MV-4-11 (cell line): ENCODE measurements around the gene TIMM13.
"Not testable (repeated sequence)": the region's sequence is repeated elsewhere in the genome, so short reads cannot be mapped to it uniquely, and the experiment has no call there.

Source experiments
- DNase-seq: peaks from one replicate; lab custom pipeline; 2025; lab: John Stamatoyannopoulos, UW

TIMM13 gene

DNA sequence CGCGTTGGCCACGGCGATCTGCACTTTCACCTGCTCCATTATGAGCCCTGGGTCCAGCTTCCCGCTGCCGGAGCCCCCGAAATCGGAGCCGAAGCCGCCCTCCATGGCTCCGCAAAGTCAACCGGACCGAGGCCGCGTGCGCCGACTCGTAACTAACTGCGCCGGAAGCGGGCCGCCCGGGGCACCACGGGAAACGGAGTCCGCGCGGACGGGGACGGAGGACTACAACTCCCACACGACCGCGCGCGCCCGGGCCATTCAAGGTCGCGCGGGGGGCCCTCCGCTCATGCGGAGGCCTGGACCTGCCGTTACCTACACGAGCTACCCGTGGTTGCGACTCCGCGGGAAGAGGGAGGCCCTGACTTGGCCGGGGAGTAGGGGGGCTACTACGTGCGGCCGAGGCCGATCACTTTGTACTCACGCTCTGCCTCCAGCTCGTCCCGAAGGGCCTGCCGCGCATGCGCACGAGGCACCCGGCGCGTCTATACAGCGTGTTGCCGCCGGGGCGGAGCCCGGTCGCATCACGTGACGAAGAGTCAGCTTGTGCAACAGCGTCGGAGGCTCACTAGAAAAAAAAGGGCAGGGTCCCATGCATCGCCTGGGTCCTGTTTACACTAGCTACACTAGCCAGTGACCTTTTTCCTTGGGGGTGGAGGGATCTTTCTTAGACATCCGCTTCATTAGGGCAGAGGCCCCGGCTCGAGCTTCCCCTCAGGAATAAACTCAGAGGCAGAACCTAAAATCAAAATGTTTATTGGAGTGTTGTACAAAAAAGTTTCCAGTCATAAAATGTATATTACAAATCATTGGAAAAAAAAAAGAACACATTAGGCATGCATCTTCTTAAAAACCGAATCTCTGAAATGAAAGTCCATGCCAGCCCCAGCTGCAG lies at the start of gene TIMM13:
Gene TIMM13, minus strand, starts transcription at position 158 of the 892 bp plus-strand sequence. Its CDS starts 53 bp downstream, at position 105.
- DNase-seq = peak; percentile 95

GRCh38 chr19:2476451-2477140 lies 49.2 kb upstream of the TIMM13 start:
- peak; percentile 63 for DNase-seq

GRCh38 chr19:2475702-2476450 lies 48.5 kb upstream of the TIMM13 start, which contains the start of gene GADD45B:
Gene GADD45B (plus strand): TSS chr19:2476127. CDS start chr19:2476359, 232 bp downstream.
- DNase-seq = peak; percentile 97

GRCh38 chr19:2475018-2475701 lies 47.8 kb upstream of the TIMM13 start:
- peak; percentile 44 for DNase-seq

- peak; percentile 75 for DNase-seq
Observed at GRCh38 chr19:2474232-2475017, 47.0 kb upstream of the TIMM13 start.

GRCh38 chr19:2469915-2470200 lies 42.5 kb upstream of the TIMM13 start:
- DNase-seq = not testable (repeated sequence)

DNA sequence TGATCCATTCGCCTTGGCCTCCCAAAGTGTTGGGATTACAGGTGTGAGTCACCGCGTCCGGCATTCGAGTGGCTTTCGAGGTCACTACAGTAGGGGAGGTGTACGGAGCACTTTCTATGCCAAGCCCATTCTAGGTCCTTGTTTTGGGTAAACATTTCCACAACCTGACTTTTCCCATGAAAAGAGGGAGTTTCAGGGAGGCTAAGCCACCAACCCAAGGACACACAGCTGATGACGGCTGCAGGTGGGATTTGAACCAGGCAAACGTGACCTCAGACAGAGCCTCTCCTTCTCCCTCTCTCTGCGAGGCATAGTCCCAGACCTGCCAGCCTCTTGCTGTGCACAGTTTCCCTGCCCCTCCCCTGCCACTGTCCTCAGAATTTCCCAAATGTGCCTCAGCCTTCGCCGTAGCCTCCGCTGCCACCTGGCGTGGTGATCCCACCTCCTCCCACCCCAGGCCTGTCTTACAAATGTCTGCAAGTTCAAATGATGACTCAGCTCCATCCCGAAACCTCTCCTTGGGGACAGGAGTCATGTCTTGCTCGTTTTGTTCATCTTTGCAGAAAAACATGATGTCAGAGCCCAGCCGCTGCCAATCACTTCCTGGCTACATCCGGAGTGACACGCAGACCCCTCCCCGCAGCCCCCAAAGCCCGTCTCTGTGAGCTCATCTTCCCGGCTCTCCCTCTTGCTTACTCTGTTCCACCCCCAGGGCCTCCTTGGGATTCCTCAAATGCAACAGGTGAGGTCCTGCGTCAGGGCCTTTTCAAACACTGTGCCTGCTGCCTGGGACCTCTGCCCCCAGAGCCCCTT lies 41.9 kb upstream of the TIMM13 start:
- DNase-seq = peak; percentile 71

DNA sequence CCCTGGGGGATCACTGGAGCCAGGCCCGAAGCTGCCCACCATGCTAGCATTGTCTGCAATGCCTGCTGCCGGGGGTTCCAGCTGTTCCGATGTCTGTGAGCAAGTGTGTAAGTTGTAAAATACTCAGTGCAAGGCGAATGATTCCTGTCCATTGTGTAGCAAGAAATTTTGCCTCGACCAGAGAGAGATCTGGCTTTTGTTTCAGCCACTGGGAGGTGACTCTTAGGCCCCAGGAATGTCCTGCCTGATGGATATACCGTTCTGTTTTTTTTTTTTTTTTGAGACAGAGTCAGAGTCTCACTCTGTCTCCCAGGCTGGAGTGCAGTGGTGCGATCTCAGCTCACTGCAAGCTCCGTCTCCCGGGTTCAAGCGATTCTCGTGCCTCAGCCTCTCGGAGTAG lies 41.2 kb upstream of the TIMM13 start:
- no peak for DNase-seq

- DNase-seq = no peak
Observed at GRCh38 chr19:2464389-2464788, 37.0 kb upstream of the TIMM13 start.

GRCh38 chr19:2463694-2464093 lies 36.3 kb upstream of the TIMM13 start:
- DNase-seq = not testable (repeated sequence)

DNA sequence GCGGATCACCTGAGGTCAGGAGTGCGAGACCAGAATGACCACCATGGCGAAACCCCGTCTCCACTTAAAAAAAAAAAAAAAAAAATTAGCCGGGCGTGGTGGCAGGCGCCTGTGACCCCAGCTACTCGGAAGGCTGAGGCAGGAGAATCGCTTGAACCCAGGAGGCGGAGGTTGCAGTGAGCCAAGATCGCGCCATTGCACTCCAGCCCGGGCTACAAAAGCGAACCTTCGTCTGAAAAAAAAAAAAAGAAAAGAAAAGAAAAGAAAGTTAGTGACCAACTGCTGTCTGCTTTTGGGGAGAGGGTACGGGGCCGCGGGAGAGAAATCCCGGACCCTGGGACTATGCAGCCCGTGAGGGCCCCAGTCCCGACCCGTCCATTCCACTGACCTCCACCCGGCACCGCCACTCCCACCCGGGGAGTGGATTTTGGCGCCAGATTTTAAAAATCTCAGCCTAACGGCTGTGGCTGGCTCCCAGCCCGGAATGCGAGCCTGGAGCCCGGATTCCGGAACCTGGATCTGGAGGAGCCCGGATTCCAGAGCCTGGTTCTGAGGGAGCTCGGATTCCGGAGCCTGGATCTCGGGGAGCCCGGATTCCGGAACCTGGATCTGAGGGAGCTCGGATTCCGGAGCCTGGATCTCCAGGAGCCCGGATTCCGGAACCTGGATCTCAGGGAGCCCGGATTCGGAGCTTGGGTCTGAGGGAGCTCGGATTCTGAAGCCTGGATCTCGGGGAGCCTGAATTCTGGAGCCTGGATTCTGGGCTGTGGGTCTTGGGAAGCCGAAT lies 35.4 kb upstream of the TIMM13 start:
- no peak for DNase-seq

DNA sequence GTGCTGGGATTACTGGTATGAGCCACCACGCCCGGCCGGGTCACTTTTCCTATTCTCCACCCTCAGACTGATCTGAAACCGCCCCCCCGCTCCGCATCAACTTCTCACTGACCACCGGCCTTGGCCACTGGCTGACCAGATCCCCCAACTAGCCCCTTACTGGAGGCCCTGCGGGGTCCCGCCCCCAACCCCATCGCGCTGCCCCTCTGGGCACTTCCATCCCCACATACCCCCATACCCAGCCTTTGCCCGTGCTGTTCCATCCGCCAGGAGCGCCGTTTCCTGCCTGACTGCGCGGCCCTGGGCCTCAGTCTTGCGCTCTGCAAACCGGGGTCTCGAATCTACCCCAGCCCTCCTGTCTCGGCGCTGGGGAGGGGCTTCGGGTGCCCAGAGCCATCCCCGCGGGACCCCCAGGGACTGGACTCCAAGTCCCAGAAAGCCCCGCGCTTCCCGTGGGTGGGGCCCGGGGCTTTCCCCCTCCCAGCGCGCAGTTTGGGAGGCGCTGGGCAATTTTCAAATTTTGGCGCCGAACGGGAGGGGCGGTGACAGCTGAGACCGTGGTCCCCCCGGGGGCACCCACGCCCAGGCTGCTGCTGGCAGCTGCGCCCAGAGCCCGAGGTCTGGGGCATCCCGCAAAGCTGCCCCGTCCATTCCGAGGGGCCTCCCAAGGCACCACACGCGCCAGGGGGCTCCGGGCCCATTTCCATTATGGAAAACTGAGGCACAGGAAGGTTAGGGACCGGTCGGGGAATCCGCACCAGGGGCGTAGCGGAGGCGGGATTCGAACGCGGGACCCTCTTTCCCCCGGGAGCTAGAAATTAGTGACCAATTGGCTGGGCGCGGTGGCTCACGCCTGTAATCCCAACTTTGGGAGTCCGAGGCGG lies 34.6 kb upstream of the TIMM13 start:
- DNase-seq = peak; percentile 33

DNA sequence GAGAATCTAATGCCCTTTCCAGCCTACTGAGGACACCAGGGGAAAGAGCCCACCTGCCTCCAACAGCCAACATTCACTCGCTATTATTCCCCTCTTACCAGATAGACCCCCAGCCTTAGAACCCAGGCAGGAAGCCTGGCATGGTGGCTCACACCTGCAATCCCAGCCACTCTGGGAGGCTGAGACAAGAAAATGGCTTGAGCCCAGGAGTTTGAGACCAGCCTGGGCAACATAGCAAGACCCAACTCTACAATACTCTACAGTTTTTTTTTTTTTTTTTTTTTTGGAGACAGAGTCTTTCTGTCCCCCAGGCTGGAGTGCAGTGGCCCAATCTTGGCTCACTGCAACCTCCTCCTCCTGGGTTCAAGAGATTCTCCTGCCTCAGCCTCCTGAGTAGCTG lies 32.9 kb upstream of the TIMM13 start:
- DNase-seq = no peak

- not testable (repeated sequence) for DNase-seq
Observed at GRCh38 chr19:2458776-2459175, 31.4 kb upstream of the TIMM13 start.

DNA sequence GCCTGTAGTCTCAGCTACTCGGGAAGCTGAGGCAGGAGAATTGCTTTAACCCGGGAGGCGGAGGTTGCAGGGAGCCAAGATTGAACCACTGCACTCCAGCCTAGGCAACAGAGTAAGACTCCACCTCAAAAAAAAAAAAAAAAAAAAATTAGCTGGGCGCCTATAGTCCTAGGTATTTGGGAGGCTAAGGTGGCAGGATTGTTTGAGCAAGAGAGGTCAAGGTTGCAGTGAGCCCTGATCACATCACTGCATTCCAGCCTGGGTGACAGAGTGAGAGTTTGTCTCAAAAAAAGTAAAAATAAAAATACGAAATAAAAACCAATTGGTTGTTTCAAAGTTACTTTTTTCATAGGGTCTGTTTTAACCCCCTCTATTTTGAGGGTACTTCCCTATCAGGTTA lies 30.7 kb upstream of the TIMM13 start:
- no peak for DNase-seq

DNA sequence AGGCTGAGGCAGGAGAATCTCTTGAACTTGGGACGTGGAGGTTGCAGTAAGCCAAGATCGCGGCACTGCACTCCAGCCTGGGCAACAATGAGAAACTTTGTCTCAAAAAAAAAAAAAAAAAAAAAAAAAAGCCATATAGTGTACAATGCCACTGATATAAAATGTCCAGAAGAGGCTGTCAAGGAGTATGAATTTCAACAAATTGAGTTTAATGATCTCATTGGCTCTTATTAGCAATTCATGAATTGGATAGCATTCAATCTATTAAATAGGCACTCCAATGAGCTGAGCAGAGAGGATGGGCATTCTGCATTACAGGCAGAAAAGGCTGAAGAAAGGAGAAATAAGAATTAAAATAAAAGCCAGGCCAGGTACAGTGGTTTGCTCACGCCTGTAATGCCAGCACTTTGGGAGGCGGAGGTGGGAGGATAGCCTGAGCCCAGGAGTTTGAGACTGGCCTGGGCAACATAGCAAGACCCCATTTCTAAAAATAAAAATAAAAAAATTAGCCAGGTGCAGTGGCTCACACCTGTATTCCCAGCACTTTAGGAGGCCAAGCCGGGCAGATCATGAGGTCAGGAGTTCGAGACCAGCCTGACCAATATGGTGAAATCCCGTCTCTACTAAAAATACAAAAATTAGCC lies 30.1 kb upstream of the TIMM13 start:
- no peak for DNase-seq

GRCh38 chr19:2455851-2456570 lies 28.6 kb upstream of the TIMM13 start:
- DNase-seq = peak; percentile 19
